NT2/D1 (cell line): Measurements from ENCODE around the gene MAVS.

Experiments used
- DNase-seq: peaks from one replicate; pipeline ENCODE4 v3.0.0-alpha.2; 2011; ENCODE audit warnings: low read depth, low spot score
- H3K27me3 ChIP-seq: 2 replicates; pipeline ENCODE4 v1.6.0; 2011; ENCODE audit warnings: mild to moderate bottlenecking; ENCODE audit not compliant: insufficient read length, insufficient read depth
- H3K36me3 ChIP-seq: 2 replicates; pipeline ENCODE4 v1.6.1; 2011; ENCODE audit warnings: mild to moderate bottlenecking, low read length, mixed read lengths; ENCODE audit not compliant: insufficient read depth, insufficient read length
- H3K4me1 ChIP-seq: 2 replicates; pipeline ENCODE4 v1.5.1; 2011; ENCODE audit not compliant: insufficient read depth, insufficient read length
- H3K4me3 ChIP-seq: 2 replicates; pipeline ENCODE4 v1.5.1; 2011; ENCODE audit warnings: low read depth; ENCODE audit not compliant: insufficient read length
- H3K9ac ChIP-seq: 2 replicates; pipeline ENCODE4 v1.6.0; 2011; ENCODE audit warnings: low read depth; ENCODE audit not compliant: insufficient read length
- H3K9me3 ChIP-seq: 2 replicates; pipeline ENCODE4 v1.5.1; 2011; ENCODE audit warnings: mild to moderate bottlenecking, low read length; ENCODE audit not compliant: insufficient read depth
- SUZ12 ChIP-seq: IDR thresholded peaks from 2 replicates; pipeline ENCODE4 v1.6.1; 2011; ENCODE audit not compliant: insufficient read length, insufficient read depth; ENCODE audit errors: extremely low read depth
- YY1 ChIP-seq: IDR thresholded peaks from 2 replicates; pipeline ENCODE4 v1.6.1; 2011; ENCODE audit not compliant: insufficient read length, insufficient read depth
- ZNF274 ChIP-seq: IDR thresholded peaks from 2 replicates; pipeline ENCODE4 v1.6.1; 2011; ENCODE audit warnings: mild to moderate bottlenecking, low read depth, low read length

MAVS gene

GRCh38 chr20:3922223-3922982 is 75.8 kb downstream of the MAVS start:
- peaks cover 7% of the 10 kb centered on the region for H3K4me1 ChIP-seq
- H3K4me3 ChIP-seq = no peak overlapping the region
- H3K27me3 ChIP-seq = no peaks in the 10 kb centered on the region
- peaks cover 64% of the 10 kb centered on the region for H3K36me3 ChIP-seq
- no peak for DNase-seq
- H3K9me3 ChIP-seq = no peaks in the 10 kb centered on the region
- TF ChIP-seq YY1 = no peak
- no peak for TF ChIP-seq SUZ12
- TF ChIP-seq ZNF274 = no peak
- H3K9ac ChIP-seq = no peak overlapping the region

GRCh38 chr20:3922983-3923339 is 76.3 kb downstream of the MAVS start:
- Histone ChIP-seq H3K4me1 (peaks cover 7% of the 10 kb centered on the region), H3K9ac (no peak overlapping the region), H3K4me3 (no peak overlapping the region), H3K9me3 (no peaks in the 10 kb centered on the region), H3K36me3 (peaks cover 63% of the 10 kb centered on the region), H3K27me3 (no peaks in the 10 kb centered on the region)
- no peak for DNase-seq
- TF ChIP-seq ZNF274 (no peak), SUZ12 (no peak), YY1 (no peak)

- Histone ChIP-seq H3K9me3 (no peaks in the 10 kb centered on the region), H3K9ac (no peak overlapping the region), H3K27me3 (no peaks in the 10 kb centered on the region), H3K4me3 (no peak overlapping the region), H3K4me1 (peaks cover 7% of the 10 kb centered on the region), H3K36me3 (peaks cover 54% of the 10 kb centered on the region)
- no peak for DNase-seq
- TF ChIP-seq SUZ12 (no peak), ZNF274 (no peak), YY1 (no peak)
Observed at GRCh38 chr20:3923818-3924217, 77.2 kb downstream of the MAVS start.

GRCh38 chr20:3924304-3925112 is 77.9 kb downstream of the MAVS start:
- peaks cover 7% of the 10 kb centered on the region for H3K4me1 ChIP-seq
- peaks cover 48% of the 10 kb centered on the region for H3K36me3 ChIP-seq

GRCh38 chr20:3925113-3925695 is 78.6 kb downstream of the MAVS start:
- Histone ChIP-seq H3K27me3 (no peaks in the 10 kb centered on the region), H3K36me3 (peaks cover 47% of the 10 kb centered on the region), H3K4me3 (no peak overlapping the region), H3K9me3 (no peaks in the 10 kb centered on the region), H3K9ac (no peak overlapping the region), H3K4me1 (peaks cover 7% of the 10 kb centered on the region)
- TF ChIP-seq YY1 = no peak
- no peak for TF ChIP-seq ZNF274
- no peak for TF ChIP-seq SUZ12
- no peak for DNase-seq

More at GRCh38 chr20:3924304-3925112, 77.9 kb downstream of the MAVS start:
- no peak overlapping the region for H3K9ac ChIP-seq
- no peaks in the 10 kb centered on the region for H3K9me3 ChIP-seq
- H3K4me3 ChIP-seq = no peak overlapping the region
- no peak for DNase-seq
- TF ChIP-seq ZNF274 (no peak), SUZ12 (no peak), YY1 (no peak)
- no peaks in the 10 kb centered on the region for H3K27me3 ChIP-seq
